Measurements from ENCODE around the gene IL13RA2.

Gene IL13RA2

DNA sequence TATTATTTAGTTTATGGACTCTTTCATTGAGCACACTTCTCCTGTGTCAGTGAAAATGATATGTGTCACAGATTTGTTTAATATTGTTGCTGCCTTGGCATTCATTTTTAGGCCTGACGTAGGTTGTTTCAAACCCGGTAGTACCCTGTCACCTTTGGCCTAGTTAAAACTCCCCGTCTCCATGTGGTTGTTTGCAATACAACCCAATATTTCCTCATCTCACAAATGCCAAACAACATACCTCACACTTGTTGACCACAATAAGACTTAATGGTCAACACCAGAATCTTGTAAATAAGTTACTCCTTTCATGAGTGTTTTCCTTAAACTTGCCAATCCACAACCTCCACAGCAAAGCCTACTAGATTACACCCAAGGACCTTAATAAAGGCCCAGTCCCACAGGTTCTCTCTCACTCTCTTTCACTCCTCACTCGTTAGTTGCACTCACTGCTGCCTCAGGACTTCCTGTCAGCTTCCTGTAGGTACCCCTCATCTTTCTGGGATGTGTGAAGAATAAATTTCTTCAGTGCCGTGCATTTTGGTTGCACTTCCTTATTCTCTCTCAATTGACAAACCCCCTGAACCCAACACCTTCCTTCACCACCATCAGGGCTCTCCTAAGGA, 31.3 kb downstream of the IL13RA2 start:
- no peak for DNase-seq

DNA sequence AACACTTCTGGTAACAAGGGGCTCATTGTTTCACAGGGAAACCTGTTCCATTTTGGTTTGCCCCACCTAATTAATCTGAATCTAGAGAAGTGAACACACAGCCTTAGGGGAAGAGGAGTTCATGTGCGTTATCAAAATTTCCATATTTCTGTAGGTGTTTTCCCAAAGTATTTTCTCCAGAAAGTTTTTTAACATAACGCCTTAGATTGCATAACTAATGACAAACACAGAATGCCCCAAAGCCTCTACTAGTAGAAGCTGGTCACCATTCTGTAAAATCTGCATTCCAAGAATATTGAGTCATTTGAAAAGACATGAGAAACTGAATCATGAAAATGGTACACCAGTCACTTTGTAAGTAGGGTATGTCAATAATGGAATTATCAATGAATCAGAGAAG, 41.1 kb downstream of the IL13RA2 start:
- DNase-seq = no peak

DNA sequence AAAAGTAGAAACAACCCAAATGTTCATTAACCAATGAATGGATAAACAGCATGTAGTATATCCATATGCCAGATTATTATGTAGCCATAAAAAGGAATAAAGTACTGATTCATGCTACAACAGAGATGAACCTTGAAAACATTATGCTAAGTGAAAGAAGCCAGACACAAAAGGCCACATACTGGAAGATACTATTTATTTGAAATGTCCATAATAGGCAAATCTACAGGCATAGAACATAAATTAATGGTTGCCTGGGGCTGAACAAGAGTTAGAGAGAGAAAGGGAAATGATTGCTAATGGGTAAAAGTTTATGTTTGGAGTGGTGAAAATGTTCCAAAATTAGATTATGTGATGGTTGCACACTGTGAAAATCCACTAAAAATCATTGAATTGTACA, 44.4 kb downstream of the IL13RA2 start:
- DNase-seq = no peak

DNA sequence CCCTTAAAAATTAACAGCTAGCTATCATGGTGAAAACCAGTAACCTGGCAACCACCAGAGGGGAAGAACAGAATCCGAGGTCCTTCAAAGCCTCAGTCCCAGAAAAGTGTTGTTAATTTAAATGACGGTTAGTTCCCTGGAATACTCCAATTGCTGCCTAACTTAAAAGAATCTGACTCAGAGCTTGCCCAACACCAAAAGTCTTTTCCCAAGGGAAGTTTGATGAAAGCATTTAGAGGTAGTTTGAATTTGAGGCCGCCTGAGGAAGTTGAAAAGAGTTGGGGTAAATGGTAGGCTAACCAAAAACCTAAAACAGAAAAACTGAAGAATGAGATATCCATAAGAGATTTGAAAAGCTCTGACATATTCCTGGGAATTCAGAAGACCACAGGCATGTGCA, 46.6 kb downstream of the IL13RA2 start:
- no peak for DNase-seq

DNA sequence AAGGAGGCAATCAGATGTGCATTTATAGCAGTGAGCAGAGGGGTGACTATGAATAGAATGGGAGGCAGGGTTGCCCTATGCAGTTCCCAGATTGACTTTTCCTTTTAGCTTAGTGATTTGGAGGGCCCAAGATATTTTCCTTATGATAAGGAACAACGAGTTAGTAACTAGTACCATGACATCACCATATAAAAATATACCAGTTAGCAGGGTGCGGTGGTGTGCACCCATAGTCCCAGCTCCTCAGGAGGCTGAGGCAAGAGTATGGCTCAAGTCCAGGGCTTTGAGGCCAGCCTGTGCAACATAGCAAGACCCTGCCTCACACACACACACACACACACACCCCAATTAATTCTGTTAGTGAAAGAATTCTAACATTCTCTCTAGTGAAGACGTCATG, 53.0 kb downstream of the IL13RA2 start:
- DNase-seq = no peak

DNA sequence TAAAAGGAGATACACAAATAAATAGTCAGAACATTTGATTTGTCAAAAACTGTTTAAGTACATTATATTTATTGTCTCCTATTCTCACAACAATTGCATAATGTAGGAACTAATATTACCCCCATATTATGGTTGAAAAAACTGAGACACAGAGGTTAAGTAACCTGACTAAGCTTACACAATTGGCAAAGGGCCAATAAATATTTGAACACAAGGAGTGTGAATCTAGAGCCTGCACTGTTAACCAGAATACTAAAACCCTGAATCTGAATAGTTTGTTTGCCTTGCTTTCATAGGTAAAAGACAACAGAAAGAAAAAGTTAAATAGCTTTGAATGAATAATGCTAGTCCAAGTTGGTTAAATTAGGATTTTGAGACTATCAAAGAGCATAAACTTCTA, 55.2 kb downstream of the IL13RA2 start:
- no peak for DNase-seq

DNA sequence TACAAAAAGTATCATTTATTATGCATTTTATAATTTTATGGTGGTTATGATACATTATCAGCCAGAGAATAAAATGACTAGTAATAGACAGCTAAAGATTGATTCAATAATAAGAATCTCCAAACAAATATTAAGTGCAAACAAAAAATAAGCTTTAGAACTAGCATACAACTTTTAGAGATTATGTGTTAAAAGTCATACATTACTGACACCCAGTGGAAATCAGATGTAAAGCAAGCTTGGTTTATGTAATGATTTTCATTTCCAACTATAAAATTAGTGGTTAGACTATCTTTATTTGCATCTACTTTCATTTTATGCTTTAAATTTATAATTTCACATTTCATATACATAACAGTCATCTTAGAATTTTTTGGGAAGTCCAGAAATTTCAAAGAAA, 57.7 kb downstream of the IL13RA2 start:
- no peak for DNase-seq
